HG03103 (cell line): Measurements from ENCODE around the gene MRGPRD.
"Not testable (repeated sequence)": the region's sequence is repeated elsewhere in the genome, so short reads cannot be mapped to it uniquely, and the experiment has no call there.

Experiments
- ATAC-seq: cut with Tn5 transposase; IDR thresholded peaks from one replicate; pipeline ENCODE4 v1.9.1; 2021; ENCODE audit warnings: low read depth; ENCODE audit not compliant: unreplicated experiment

Gene MRGPRD

GRCh38 chr11:69006816-69007215, 26.0 kb upstream of the MRGPRD start:
- no peak for ATAC-seq

DNA sequence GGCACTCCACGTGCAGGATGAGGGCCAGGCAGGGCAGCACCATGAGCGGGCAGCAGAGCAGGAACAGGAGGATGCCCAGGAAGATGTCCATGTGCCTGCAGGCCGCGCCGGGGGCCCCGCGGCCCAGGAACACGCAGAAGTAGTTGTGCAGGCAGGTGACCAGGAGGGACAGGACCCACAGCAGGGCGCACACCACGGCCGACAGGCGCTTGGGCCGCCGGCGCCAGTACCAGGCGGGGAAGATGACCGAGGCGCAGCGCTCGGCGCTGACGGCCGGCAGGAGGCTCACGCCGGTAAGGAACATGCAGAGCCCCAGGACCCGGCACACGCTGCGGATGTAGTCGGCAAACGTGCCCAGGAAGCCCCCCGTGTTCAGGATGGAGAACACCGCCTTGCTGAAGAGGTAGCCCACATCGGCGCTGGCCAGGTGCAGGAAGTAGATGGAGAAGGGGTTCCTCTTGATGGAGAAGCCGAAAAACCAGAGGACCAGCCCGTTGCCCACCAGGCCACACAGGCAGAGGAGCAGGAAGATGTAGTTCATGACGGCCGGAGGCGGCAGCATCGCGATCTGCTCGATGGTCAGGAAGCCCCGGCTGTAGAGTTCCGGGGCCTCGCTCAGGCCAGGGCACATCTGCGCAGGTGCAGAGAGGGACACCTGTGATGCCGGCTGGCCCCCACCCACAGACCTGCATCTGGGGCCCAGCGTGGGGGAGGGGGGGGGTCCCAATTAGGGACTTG, 25.0 kb upstream of the MRGPRD start:
- ATAC-seq, result no peak

- no peak for ATAC-seq
These were observed 24.4 kb upstream of the MRGPRD start for GRCh38 chr11:69005183-69005630.

DNA sequence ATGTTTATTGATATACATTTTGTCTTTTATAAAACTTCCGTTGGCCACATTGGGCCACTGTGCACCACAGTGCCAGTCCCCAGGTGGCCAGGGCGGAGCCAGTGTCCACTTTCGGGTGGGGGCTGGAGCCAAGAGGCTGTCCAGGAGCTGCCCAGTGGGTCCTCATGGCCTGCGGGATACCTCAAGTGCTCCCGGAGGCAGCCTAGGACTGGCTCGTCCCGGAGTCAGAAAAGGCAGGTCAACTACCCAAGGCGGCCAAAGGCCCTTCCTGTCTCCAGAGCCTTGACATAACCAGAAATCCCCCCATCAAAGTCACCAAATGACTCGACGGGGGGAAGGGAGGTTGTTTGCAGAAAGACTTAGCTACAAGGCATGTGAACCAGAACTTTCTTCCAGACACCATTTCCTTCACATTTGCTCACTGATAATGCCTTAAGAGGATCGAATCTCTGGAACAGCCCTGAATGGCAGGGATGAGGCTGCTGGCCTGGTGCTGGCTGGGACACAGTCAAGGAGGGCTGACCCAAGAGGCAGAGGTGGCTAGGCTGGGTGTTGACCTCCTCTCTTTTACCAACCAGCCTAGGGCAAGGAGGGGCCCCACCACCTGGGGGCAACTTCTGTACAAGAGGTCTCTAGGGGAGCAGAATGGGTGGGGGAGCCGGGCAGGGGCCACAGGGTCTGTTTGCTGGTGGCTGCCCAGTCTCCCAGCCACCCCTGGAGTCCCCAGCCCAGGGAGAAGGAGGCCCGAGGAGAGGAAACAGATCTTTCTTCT, 23.8 kb upstream of the MRGPRD start:
- no peak for ATAC-seq

- no peak for ATAC-seq
These were observed 23.1 kb upstream of the MRGPRD start for GRCh38 chr11:69003866-69004367.

DNA sequence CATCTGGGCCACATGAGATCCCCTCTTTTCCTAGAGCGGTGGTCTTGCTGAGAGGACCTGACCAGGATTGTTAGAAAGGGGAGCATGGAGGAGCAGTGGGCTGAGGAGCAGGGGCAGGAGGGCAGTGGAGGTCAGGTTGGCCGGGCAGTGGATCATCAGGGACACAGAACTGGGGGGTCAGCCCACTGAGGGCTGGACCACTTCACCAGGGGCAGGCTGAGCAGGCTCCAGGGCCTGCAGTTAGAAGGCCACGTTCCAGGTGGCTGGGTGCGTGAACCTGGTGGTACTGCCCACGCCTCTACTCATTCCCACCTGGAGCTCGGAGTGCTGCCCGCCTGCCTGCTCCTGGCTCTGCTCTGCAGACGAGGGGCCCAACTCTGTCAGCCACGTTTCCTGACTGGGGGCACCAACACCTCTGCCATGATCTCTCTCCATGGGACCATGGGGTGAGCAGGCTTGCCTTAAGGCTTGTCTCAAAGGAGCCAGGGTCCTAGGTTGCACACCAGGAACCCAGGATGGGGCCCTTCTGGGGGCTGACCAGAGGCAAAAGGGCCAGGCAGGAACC, 22.6 kb upstream of the MRGPRD start:
- no peak for ATAC-seq

DNA sequence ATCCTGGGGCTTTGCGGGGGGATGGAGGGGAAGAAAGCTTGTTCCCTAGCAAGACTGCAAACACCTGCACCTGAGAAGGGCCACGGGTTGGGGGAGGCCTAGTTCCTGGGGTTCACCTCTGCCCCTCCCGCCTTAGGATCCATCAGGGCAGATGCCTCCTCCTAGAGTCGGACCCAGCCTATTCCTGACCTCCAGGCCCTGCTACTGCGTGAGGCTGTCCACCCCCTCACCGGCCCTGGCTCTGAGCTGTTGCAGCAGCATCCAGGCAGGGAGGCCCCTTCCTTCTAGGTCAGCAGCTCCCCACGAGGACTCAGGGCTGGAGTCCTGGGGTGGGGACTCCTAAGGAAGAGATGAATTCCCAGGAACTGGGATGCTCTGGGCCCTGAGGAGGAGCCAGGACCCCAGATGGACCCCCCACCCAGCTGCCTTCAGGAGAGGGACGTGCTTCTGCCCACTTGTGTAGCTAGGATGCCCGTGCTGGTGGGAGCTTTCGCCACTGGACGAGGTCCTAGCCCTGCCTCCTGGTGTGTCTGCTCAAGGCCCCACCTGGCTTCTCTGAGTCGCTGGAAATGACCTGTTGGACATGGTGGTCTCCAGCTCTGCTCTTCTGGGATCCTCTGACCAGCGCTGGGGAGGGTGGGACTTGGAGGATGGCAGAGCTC, 21.9 kb upstream of the MRGPRD start:
- ATAC-seq, result no peak

- ATAC-seq, result no peak
These were observed 21.4 kb upstream of the MRGPRD start for GRCh38 chr11:69002110-69002569.

DNA sequence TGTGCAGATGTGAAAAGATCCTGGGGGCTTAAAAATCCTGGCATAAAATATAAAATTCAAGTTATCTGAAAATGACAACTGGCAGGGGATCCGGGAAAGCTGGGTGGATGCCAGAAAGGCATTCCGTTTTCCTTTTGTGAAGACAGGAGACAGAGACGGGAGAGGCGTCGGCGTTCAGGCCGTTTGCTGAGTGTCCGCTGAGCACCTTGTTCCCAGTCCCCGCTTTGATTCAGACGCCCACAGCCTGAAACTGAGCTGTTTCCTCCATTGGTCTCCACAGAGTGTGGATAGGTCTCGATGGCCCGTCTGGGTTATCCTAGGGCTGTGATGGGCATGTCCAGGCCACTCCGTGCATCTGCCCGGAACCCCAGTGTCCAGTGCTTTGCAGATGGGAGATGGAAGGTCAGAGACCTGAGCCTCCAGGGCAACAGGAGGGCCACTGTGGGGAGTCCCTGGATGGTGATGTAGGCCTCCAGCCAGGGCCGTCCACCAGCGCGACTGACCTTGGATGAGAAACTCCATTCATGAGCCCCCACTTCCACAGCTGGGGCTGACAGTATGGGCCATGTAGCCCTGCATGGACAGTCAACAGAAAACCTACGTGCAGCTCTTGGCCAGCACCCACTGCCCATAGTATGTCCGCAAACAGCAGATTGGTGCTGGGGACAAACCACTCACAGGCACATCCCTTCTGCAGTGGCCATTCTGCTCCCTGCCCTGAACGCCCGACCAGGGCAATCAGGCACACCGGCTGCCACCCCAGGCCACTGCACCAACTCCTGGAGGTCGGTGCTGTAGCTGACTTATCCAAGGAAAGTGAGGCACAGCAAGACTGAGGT, 20.7 kb upstream of the MRGPRD start:
- no peak for ATAC-seq

DNA sequence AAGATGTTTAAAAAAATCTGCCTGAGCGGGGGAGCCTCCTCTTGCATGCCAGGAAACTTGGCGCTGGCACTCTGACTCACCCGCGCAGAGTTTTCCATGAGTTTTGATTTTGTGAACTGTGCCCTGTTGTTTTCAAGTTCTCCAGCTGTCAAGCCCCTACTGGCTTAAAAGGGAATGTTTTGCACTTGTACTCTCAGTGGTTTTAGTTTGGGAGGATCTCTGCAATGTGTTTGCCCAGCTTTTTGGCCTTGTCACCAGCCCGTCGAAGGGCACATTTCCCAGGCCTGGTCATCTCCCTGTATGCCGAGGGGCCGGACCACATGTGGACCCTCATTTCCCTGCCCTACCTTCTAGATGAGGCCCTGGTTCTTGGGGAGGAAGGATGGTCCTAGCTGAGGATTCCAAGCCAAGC, 20.1 kb upstream of the MRGPRD start:
- ATAC-seq, result no peak

- ATAC-seq, result no peak
These were observed 19.6 kb upstream of the MRGPRD start for GRCh38 chr11:69000391-69000790.

DNA sequence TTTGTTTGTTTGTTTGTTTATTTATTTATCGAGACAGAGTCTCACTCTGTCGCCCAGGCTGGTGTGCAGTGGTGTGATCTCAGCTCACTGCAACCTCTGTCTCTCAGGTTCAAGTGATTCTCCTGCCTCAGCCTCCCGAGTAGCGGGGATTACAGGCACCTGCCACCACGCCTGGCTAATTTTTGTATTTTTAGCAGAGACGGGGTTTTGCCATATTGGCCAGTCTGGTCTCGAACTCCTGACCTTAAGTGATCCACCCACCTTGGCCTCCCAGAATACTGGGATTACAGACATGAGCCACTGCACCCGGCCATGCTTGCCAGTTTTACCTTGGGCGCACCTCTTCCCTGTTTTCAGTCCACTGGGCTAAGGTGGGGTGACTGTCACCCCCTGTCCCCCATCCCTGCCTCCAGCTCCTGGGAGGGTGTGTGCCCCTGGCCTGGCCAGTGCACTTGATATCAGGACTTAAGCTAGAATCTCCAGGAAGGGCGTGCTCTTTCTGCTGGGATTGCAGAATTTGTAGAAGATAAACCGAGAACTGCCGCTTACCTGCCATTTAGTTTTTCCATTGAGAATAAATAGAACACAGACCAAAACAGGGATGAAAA, 19.1 kb upstream of the MRGPRD start:
- not testable (repeated sequence) for ATAC-seq

DNA sequence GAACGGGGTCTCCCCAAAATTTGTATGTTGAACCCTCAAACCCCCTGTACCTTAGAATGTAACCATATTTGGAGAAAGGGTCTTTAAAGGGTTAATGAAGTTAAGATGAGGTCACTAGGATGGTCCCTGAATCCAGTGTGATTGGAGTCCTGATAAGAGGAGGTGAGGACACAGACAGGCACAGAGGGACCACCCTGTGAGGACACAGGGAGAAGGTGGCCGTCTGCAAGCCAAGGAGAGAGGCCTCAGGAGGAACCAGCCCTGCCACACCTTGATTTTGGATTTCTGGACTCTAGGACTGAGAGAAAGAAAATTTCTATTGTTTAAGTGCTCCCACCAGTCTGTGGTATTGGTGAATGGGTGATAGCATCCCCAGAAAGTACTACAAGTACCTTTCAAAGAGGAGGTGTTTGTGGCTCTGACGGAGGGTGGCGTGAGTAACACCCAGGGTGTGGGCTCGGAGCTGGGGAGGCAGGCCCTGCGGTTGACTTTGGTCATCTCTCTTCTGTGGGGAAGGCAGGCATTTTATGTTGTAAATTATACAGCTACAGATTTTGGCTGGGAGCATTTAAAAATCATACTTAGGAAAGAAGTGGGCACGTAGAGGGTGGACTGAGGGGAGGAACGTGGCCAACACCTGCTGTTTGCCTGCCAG, 18.4 kb upstream of the MRGPRD start:
- ATAC-seq, result no peak

GRCh38 chr11:68998390-68998911, 17.7 kb upstream of the MRGPRD start:
- ATAC-seq, result no peak

GRCh38 chr11:68997995-68998348, 17.2 kb upstream of the MRGPRD start:
- ATAC-seq, result no peak

DNA sequence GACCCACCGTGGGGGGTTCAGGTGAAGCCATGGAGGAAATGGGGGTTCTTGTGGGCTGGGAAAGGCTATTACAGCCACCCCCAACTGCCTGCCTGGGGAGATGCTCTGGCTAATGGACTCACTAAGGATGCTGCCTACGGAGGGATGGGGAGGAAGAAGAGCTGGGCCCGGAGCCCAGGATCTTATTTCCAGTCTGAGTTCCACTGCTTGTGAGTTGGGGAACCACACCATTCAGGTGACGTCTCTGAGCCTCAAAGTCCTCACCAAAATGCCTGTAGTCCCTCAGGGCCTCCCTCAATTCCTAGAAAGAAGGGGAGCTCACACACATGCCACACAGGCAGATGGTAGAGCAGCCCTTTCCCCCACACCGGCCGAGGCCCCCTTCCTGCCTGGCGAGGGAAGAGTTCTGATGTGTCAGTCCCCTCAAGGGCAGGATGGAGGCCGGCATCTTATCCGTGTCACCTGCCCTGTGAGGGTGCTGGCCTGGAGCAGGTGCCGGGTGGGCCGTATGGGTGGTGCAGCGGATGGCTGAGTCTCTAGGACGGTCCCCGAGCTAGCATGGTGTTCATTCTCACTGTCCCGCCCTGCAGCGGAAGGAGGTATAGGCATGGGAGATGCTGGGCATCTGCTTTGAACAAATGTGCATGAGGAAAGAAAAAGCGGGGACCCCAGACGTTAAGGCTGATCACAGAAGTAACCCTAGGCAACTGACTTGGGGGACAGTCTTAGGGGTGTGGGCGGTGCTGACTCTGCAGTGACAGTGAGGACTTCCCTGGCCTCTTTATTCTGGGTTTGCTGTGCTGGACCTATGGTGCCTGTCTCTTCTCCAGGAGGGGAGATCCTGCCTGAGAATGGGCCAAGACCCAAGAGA, 16.6 kb upstream of the MRGPRD start:
- no peak for ATAC-seq

DNA sequence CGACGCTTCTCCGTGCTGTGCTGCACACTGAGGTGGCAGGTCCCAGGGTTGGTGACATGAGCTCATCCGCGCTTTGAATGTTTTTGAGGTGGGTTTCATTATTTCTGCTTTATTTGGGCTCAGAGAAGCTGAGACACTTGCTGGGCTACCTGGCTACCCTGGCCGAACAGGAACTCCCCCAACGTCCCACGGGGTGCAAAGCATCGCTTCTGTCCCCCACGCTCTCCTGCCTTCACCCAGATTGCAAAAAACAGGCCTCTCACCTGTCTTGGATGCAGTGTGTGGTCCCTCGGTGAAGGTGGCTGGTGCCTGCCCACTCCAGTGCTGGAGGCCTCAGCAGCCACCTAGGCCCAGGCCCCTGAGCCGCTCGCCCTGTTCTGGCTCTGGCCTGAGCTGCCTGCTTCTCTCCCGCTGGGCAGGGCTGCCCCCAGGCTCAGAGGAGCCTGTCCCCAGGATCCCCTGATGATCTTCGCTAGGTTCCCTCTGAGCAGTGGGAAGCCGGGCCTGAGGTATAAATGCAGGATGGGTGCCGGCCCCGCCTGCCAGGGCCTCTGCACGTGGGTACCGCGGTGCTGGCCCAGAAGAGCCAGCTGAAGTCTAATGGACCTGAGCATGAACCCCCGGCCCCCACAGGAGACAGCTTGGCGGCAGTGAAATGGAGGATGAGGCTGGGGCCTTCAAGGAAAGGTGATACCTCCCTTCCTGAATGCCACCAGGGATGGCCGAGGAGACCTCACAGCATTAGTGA, 15.8 kb upstream of the MRGPRD start:
- no peak for ATAC-seq
